K562 (cell line): ENCODE results near the gene PBXIP1. TPM values are rescaled to one million over a fixed set of nuclear protein-coding genes. Genes with fewer than 3 reads are reported as not detected.
A peak's percentile ranks its signal among the peaks of the same experiment; 100 is the strongest.

ENCODE experiments used
- EP400 ChIP-seq: fragments of 450-650 bp; IDR thresholded peaks from 2 replicates; pipeline ENCODE4 v1.6.1; 2017; ENCODE audit warnings: antibody characterized with exemption, mild to moderate bottlenecking, moderate library complexity
- HMGN3 ChIP-seq: IDR thresholded peaks from 2 replicates; pipeline ENCODE4 v1.6.1; 2011; ENCODE audit warnings: borderline replicate concordance, low read depth, mild to moderate bottlenecking, mixed read lengths, low read length; ENCODE audit not compliant: insufficient read length; ENCODE audit errors: extremely low read depth
- ID3 ChIP-seq, 2 experiments: fragments of 250-450 bp in 1 of 2; fragments of 450-650 bp in 1 of 2; sonication (Bioruptor Pico) in 1 of 2; IDR thresholded peaks; 2 replicates each; pipeline versions ENCODE4 v1.6.1 to v1.8.0; 2016 to 2021; ENCODE audit warnings: mild to moderate bottlenecking in 2 of 2, moderate library complexity in 2 of 2, missing compliant biosample characterization in 1 of 2, missing genetic modification characterization in 1 of 2
- MED1 ChIP-seq: sonication (generic); formaldehyde crosslinking; IDR thresholded peaks from 2 replicates; pipeline ENCODE4 v1.8.1; 2023; ENCODE audit warnings: missing genetic modification reagents, borderline replicate concordance
- MYNN ChIP-seq, 2 experiments: sonication (generic); formaldehyde crosslinking in 1 of 2; IDR thresholded peaks; 2 replicates each; pipeline versions ENCODE4 v1.5.0 to v1.6.1; 2016 to 2020; ENCODE audit warnings: antibody characterized with exemption in 1 of 2, missing genetic modification reagents in 1 of 2
- ZNF263 ChIP-seq: sonication (generic); formaldehyde crosslinking; IDR thresholded peaks from 2 replicates; pipeline ENCODE4 v1.8.0; 2022; ENCODE audit warnings: mild to moderate bottlenecking, missing genetic modification reagents, borderline replicate concordance
- ZNF384 ChIP-seq: IDR thresholded peaks from 2 replicates; pipeline ENCODE4 v1.6.1; 2012; ENCODE audit warnings: low read depth, low read length, improper control_type of control experiment
- polyA plus RNA-seq, 8 experiments: library from polyadenylated mRNA; depleted of rRNA in 4 of 8; stranded (reverse) in 5 of 8; unstranded in 3 of 8; fragments of >200 nt; fragmentation: Nextera tagmentation in 2 of 8; fragmentation: Illumina TruSeq in 1 of 8; extraction: Ambion mirVana in 2 of 8; extraction: Trizol in 1 of 8; gene quantifications; 2 replicates each; pipeline versions ENCODE4 v1.2.1 to v1.2.3, GENCODE V29; 2011 to 2014; ENCODE audit warnings: inconsistent platforms in 1 of 8, missing spikeins in 1 of 8
- total RNA-seq, 7 experiments: library from RNA; depleted of rRNA in 6 of 7; stranded (reverse); fragments of >200 nt in 6 of 7; fragmentation: Illumina TruSeq in 2 of 7; extraction: Trizol in 2 of 7; gene quantifications; 2 replicates each; pipeline versions ENCODE4 v1.2.1 to v1.2.3, GENCODE V29; 2011 to 2021; ENCODE audit warnings: low replicate concordance in 1 of 7

The PBXIP1 gene
- total and polyA plus RNA-seq, 9 of the 15 experiments (the other 6 are each of a cell fraction or from before 2014, with no cell fraction given): 0.13 to 8.3 (median 5.8) TPM

GRCh38 chr1:155002464-155003226 lies 46.7 kb upstream of the PBXIP1 start, which contains the start of gene ZBTB7B (continued):
- no peak for TF ChIP-seq MYNN (IDR thresholded peaks at IDR 0.05)
- TF ChIP-seq MYNN (CRISPR knock-in tag; IDR thresholded peaks at IDR 0.05): 0 out of 2 replicates have a peak, but pooled peaks have one; percentile 8
- TF ChIP-seq EP400: no peak
- TF ChIP-seq ID3 (CRISPR knock-in tag; IDR thresholded peaks at IDR 0.05): no peak
- TF ChIP-seq ID3 (tag; IDR thresholded peaks at IDR 0.05): no peak
- TF ChIP-seq ZNF263 (CRISPR knock-in tag): no peak
- TF ChIP-seq HMGN3: peak; percentile 28
- no peak for TF ChIP-seq MED1
- TF ChIP-seq ZNF384: no peak
